IMR-90 (cell line): ENCODE measurements around the gene TRABD. TPM values are rescaled to one million over a fixed set of nuclear protein-coding genes. Genes with fewer than 3 reads are reported as not detected.

Experiments
- ATAC-seq: fragments of 200-7000 bp; cut with Tn5 transposase; 2 replicates; pipeline ENCODE4 v1.9.1; 2020; ENCODE audit warnings: low read depth, mild to moderate bottlenecking, moderate library complexity
- BruUV-seq: library from RNA; stranded (reverse); fragments of 400-500 nt; replicated peaks from 2 replicates; lab custom pipeline; 2021; lab: Mats Ljungman, UMichigan
- CTCF ChIA-PET: fragments of 300-600 bp; formaldehyde crosslinking; extraction: SDS; loops from one replicate; lab custom pipeline; 2021; ENCODE audit warnings: antibody characterized with exemption; lab: Yijun Ruan, JAX
- POLR2A ChIA-PET: fragments of 300-600 bp; sonication (Branson Sonifier 250); formaldehyde crosslinking; loops from one replicate; lab custom pipeline; 2022; ENCODE audit warnings: antibody characterized with exemption; ENCODE audit not compliant: unreplicated experiment; lab: Charles Lee
- DNase-seq: peaks from one replicate; pipeline ENCODE4 v3.0.0; 2013
- H2AFZ ChIP-seq: replicated peaks from 2 replicates; pipeline ENCODE3; 2013; ENCODE audit warnings: low read length, mild to moderate bottlenecking; ENCODE audit not compliant: poor library complexity
- H2AK5ac ChIP-seq: 2 replicates; pipeline ENCODE4 v1.6.1; 2013; ENCODE audit warnings: low read depth, low read length, inconsistent platforms
- H2AK9ac ChIP-seq: replicated peaks from 2 replicates; pipeline ENCODE3; 2013; ENCODE audit warnings: mild to moderate bottlenecking, low read depth, low read length, moderate library complexity; ENCODE audit not compliant: poor library complexity
- H2BK120ac ChIP-seq: 2 replicates; pipeline ENCODE4 v1.6.1; 2013; ENCODE audit warnings: low read depth, low read length, inconsistent platforms
- H2BK15ac ChIP-seq: 3 replicates; pipeline ENCODE4 v1.6.1; 2013; ENCODE audit warnings: low read depth, low read length, inconsistent platforms
- H2BK20ac ChIP-seq: 2 replicates; pipeline ENCODE4 v1.6.1; 2013; ENCODE audit warnings: low read depth, mild to moderate bottlenecking, inconsistent platforms, low read length, moderate library complexity
- H2BK5ac ChIP-seq: 2 replicates; pipeline ENCODE4 v1.6.1; 2013; ENCODE audit warnings: mild to moderate bottlenecking, low read depth, low read length, inconsistent platforms; ENCODE audit not compliant: poor library complexity, severe bottlenecking
- H3K14ac ChIP-seq: replicated peaks from 2 replicates; pipeline ENCODE4 v1.6.1; 2013; ENCODE audit warnings: low read depth, low read length, inconsistent platforms
- H3K18ac ChIP-seq: 2 replicates; pipeline ENCODE4 v1.6.1; 2013; ENCODE audit warnings: low read depth, low read length, control low read depth
- H3K23ac ChIP-seq: 2 replicates; pipeline ENCODE4 v1.6.1; 2013; ENCODE audit warnings: low read depth, low read length, inconsistent platforms
- H3K27ac ChIP-seq: 2 replicates; pipeline ENCODE4 v1.5.1; 2013; ENCODE audit warnings: mild to moderate bottlenecking, control low read depth, low read length; ENCODE audit not compliant: insufficient read depth
- H3K27me3 ChIP-seq: 2 replicates; pipeline ENCODE4 v1.6.1; 2013; ENCODE audit warnings: low read length; ENCODE audit not compliant: control insufficient read depth, insufficient read depth
- H3K36me3 ChIP-seq: 2 replicates; pipeline ENCODE4 v1.6.1; 2013; ENCODE audit warnings: low read length, mixed read lengths; ENCODE audit not compliant: control insufficient read depth, insufficient read depth
- H3K4ac ChIP-seq: 2 replicates; pipeline ENCODE4 v1.6.1; 2013; ENCODE audit warnings: low read depth, low read length, inconsistent platforms
- H3K4me1 ChIP-seq: 2 replicates; pipeline ENCODE4 v1.6.1; 2013; ENCODE audit warnings: low read length, mixed read lengths; ENCODE audit not compliant: control insufficient read depth, insufficient read depth
- H3K4me2 ChIP-seq: 2 replicates; pipeline ENCODE4 v1.6.1; 2013; ENCODE audit warnings: low read depth, mild to moderate bottlenecking, control low read depth, low read length, moderate library complexity
- H3K4me3 ChIP-seq: 2 replicates; pipeline ENCODE4 v1.5.1; 2013; ENCODE audit warnings: low read depth, mild to moderate bottlenecking, control low read depth, low read length, moderate library complexity; ENCODE audit not compliant: insufficient read depth
- H3K56ac ChIP-seq: 2 replicates; pipeline ENCODE4 v1.6.1; 2013; ENCODE audit warnings: low read length, inconsistent platforms; ENCODE audit not compliant: insufficient read depth; ENCODE audit errors: extremely low read depth
- H3K79me1 ChIP-seq, 2 experiments: 2 replicates each; pipeline ENCODE4 v1.6.1; 2013; ENCODE audit warnings: low read length in 2 of 2, inconsistent platforms in 1 of 2, low read depth in 1 of 2
- H3K9ac ChIP-seq: 2 replicates; pipeline ENCODE4 v1.6.1; 2013; ENCODE audit warnings: low read depth, low read length, control low read depth
- H3K9me1 ChIP-seq: 2 replicates; pipeline ENCODE4 v1.6.1; 2013; ENCODE audit warnings: low read length, inconsistent platforms; ENCODE audit not compliant: insufficient read depth
- H3K9me3 ChIP-seq: 2 replicates; pipeline ENCODE4 v1.6.1; 2013; ENCODE audit warnings: low read length; ENCODE audit not compliant: control insufficient read depth, insufficient read depth
- H4K20me1 ChIP-seq: 2 replicates; pipeline ENCODE4 v1.6.1; 2013; ENCODE audit warnings: low read length, inconsistent platforms; ENCODE audit not compliant: insufficient read depth
- H4K5ac ChIP-seq: 2 replicates; pipeline ENCODE4 v1.6.1; 2013; ENCODE audit warnings: mild to moderate bottlenecking, low read depth, low read length, control low read depth
- H4K8ac ChIP-seq, 2 experiments: 2 replicates each; pipeline ENCODE4 v1.6.1; 2013; ENCODE audit warnings: low read depth in 2 of 2, low read length in 2 of 2, control low read depth in 1 of 2, inconsistent platforms in 1 of 2
- H4K91ac ChIP-seq: 2 replicates; pipeline ENCODE4 v1.6.1; 2013; ENCODE audit warnings: low read depth, low read length, inconsistent platforms; ENCODE audit not compliant: insufficient read depth
- ELK1 ChIP-seq: fragments of 150-350 bp; IDR thresholded peaks from 2 replicates; pipeline ENCODE4 v1.6.1; 2016; ENCODE audit warnings: low read depth, mild to moderate bottlenecking, low read length, moderate library complexity, borderline replicate concordance
- MAFK ChIP-seq: IDR thresholded peaks from 2 replicates; pipeline ENCODE4 v1.6.1; 2012; ENCODE audit warnings: low read depth, low read length, improper control_type of control experiment
- WGBS, 2 experiments: methylation state at CpG; one replicate each; pipeline versions ENCODE4 v1.1.5 to v1.1.7; 2013; ENCODE audit warnings: missing lambda C conversion rate in 2 of 2; ENCODE audit not compliant: insufficient read length in 1 of 2; ENCODE audit errors: extremely low coverage in 2 of 2; 5-methylcytosine and 5-hydroxymethylcytosine counted together
- dilution Hi-C: fragments of 300-500 bp; cut with HindIII; formaldehyde crosslinking; loops from one replicate; pipeline ENCODE4 v1.14.3; 2018; ENCODE audit warnings: low sequenced_read_pairs; ENCODE audit not compliant: unreplicated experiment
- in situ Hi-C: fragments of 300-500 bp; cut with MboI; formaldehyde crosslinking; loops from 3 replicates; pipeline ENCODE4 v1.14.3; 2019; ENCODE audit warnings: low sequenced_read_pairs, inconsistent platforms, mixed read lengths
- intact Hi-C: fragments of 100-400 bp; cut with micrococcal nuclease; formaldehyde crosslinking; loops from 2 replicates; pipeline ENCODE4 v1.10.0; 2022
- polyA plus RNA-seq, 3 experiments: library from polyadenylated mRNA; depleted of rRNA; stranded (reverse); fragments of >200 nt; gene quantifications; 2 replicates each; pipeline ENCODE4 v1.2.3, GENCODE V29; 2012; ENCODE audit warnings: low replicate concordance in 1 of 3
- total RNA-seq: library from RNA; depleted of rRNA; stranded (reverse); fragments of >200 nt; gene quantifications from 2 replicates; pipeline ENCODE4 v1.2.3, GENCODE V29; 2012

The TRABD gene
- total and polyA plus RNA-seq, 2 of the 4 experiments (the other 2 are of a cell fraction), result 13.4 to 42.7 TPM

GRCh38 chr22:50203288-50203687 is 17.6 kb downstream of the TRABD start:
- Histone ChIP-seq H2BK120ac (no peak overlapping the region), H3K9me1 (0 out of 2 replicates have a peak, but pooled peaks cover 2% of the 10 kb centered on the region), H3K9ac (no peak overlapping the region), H4K91ac (no peak overlapping the region), H3K4ac (no peak overlapping the region), H4K20me1 (peaks cover 20% of the 10 kb centered on the region), H3K9me3 (no peaks in the 10 kb centered on the region), H3K36me3 (peaks cover 23% of the 10 kb centered on the region), H3K23ac (no peak overlapping the region; the same call in 1 of the 2 replicates), H2AK5ac (no peak overlapping the region), H3K4me3 (no peak overlapping the region), H2AK9ac (no peak overlapping the region), H2BK15ac (no peak overlapping the region), H4K5ac (no peak overlapping the region), H3K4me2 (no peak overlapping the region), H3K79me1 (peaks cover 41 to 65% of the 10 kb centered on the region in 2 experiments), H2AFZ (no peak overlapping the region), H4K8ac (no peak overlapping the region), H3K56ac (no peak overlapping the region), H2BK5ac (no peak overlapping the region), H3K27ac (no peak overlapping the region), H3K14ac (no peak overlapping the region), H2BK20ac (no peak overlapping the region), H3K4me1 (peaks cover 4% of the 10 kb centered on the region; the same call in 1 of the 2 replicates), H3K18ac (no peak overlapping the region), H3K27me3 (no peaks in the 10 kb centered on the region)
- in situ Hi-C loops, result loop anchor here (25.0 kb wide), 1 partner anchor 391 kb away; no protein-coding TSS in a partner anchor
- no CpG with 5 or more reads among the region's 1 CpG for WGBS, 2 experiments
- TF ChIP-seq MAFK (peak; percentile 46), ELK1 (no peak)
- BruUV-seq, result no TSS peak
- DNase-seq, result no peak
- ChIA-PET POLR2A (no interaction called here), CTCF (no interaction called here)
- intact Hi-C loops, result loop anchor here (10.0 kb wide), 1 partner anchor 228 kb away; no protein-coding TSS in a partner anchor
- no peak for ATAC-seq
- dilution Hi-C loops, result no loop called here
